Midbrain (tissue), 1 donor: ENCODE data around the gene SRRD.

Source experiments
- DNase-seq: peaks from one replicate; lab custom pipeline; 2025; lab: John Stamatoyannopoulos, UW

The SRRD gene

GRCh38 chr22:26482161-26482560 lies 1.5 kb upstream of the SRRD start:
- no peak for DNase-seq

GRCh38 chr22:26483043-26483438 lies 636 bp upstream of the SRRD start:
- DNase-seq = no peak

- DNase-seq = no peak
Measured at GRCh38 chr22:26484360-26484706, 656 bp downstream of the SRRD start.

- no peak for DNase-seq
Measured at GRCh38 chr22:26485013-26485412, 1.3 kb downstream of the SRRD start.

- no peak for DNase-seq
Measured at GRCh38 chr22:26485806-26486390, 2.2 kb downstream of the SRRD start.

- DNase-seq = no peak
Measured at GRCh38 chr22:26486394-26486793, 2.7 kb downstream of the SRRD start.

GRCh38 chr22:26487996-26488395 lies 4.3 kb downstream of the SRRD start:
- no peak for DNase-seq

GRCh38 chr22:26489447-26490036 lies 5.9 kb downstream of the SRRD start:
- no peak for DNase-seq

GRCh38 chr22:26492220-26492619 lies 8.5 kb downstream of the SRRD start:
- DNase-seq = no peak

GRCh38 chr22:26494506-26494905 lies 10.8 kb downstream of the SRRD start:
- DNase-seq = no peak

GRCh38 chr22:26496456-26496855 lies 12.8 kb downstream of the SRRD start:
- no peak for DNase-seq

- DNase-seq = no peak
Measured at GRCh38 chr22:26499188-26499703, 15.6 kb downstream of the SRRD start.

- DNase-seq = no peak
Measured at GRCh38 chr22:26501996-26502395, 18.3 kb downstream of the SRRD start.

- peak; percentile 62 for DNase-seq
Measured at GRCh38 chr22:26502688-26503561, 19.2 kb downstream of the SRRD start.

- no peak for DNase-seq
Measured at GRCh38 chr22:26503758-26504157, 20.1 kb downstream of the SRRD start.

- DNase-seq = no peak
Measured at GRCh38 chr22:26508148-26508547, 24.5 kb downstream of the SRRD start.

- peak; percentile 95 for DNase-seq
Measured at GRCh38 chr22:26512149-26512793, 28.6 kb downstream of the SRRD start, which contains the start of gene TFIP11. Gene TFIP11, minus strand, starts transcription at chr22:26512473. Its CDS starts 2,201 bp downstream, at chr22:26510272.

GRCh38 chr22:26513838-26514237 lies 30.2 kb downstream of the SRRD start:
- DNase-seq = no peak

GRCh38 chr22:26514419-26515161 lies 30.9 kb downstream of the SRRD start:
- DNase-seq = no peak

- DNase-seq = no peak
Measured at GRCh38 chr22:26515931-26516330, 32.3 kb downstream of the SRRD start.

- no peak for DNase-seq
Measured at GRCh38 chr22:26516503-26516902, 32.8 kb downstream of the SRRD start.

- DNase-seq = no peak
Measured at GRCh38 chr22:26517429-26517828, 33.8 kb downstream of the SRRD start.
